Neuron (in vitro differentiated cells): ENCODE data around the gene GNLY.

Source experiments
- H2AFZ ChIP-seq: one replicate; pipeline ENCODE4 v1.6.1; 2013; ENCODE audit warnings: low read depth, mild to moderate bottlenecking, inconsistent platforms, low read length, moderate library complexity
- H3K27me3 ChIP-seq: one replicate; pipeline ENCODE4 v1.6.1; 2013; ENCODE audit warnings: low read length; ENCODE audit not compliant: insufficient read depth
- H3K36me3 ChIP-seq: one replicate; pipeline ENCODE4 v1.6.1; 2013; ENCODE audit warnings: low read length; ENCODE audit not compliant: insufficient read depth
- H3K4me1 ChIP-seq: one replicate; pipeline ENCODE4 v1.6.1; 2013; ENCODE audit warnings: low read length; ENCODE audit not compliant: insufficient read depth
- H3K4me3 ChIP-seq: 2 replicates; pipeline ENCODE4 v1.5.1; 2013; ENCODE audit warnings: mild to moderate bottlenecking, low read length, moderate library complexity
- H3K9me3 ChIP-seq: one replicate; pipeline ENCODE4 v1.6.1; 2013; ENCODE audit warnings: low read length

GNLY gene

GRCh38 chr2:85694052-85695025 is at the start of gene GNLY:
TSS of gene GNLY (plus strand) at chr2:85694358. CDS start at chr2:85694419, 61 bp downstream.
- no peak within 1 kb of the TSS for H2AFZ ChIP-seq
- H3K27me3 ChIP-seq = peaks cover 12% of the 10 kb centered on the region
- H3K36me3 ChIP-seq = no peaks in the 10 kb centered on the region
- no peak within 1 kb of the TSS for H3K4me3 ChIP-seq
- H3K4me1 ChIP-seq = no peaks in the 10 kb centered on the region
- no peaks in the 10 kb centered on the region for H3K9me3 ChIP-seq

GRCh38 chr2:85644909-85645308 is 49.2 kb upstream of the GNLY start:
- H3K36me3 ChIP-seq = peaks cover 87% of the 10 kb centered on the region
- H2AFZ ChIP-seq = no peak overlapping the region
- H3K4me1 ChIP-seq = no peaks in the 10 kb centered on the region
- H3K4me3 ChIP-seq = no peak overlapping the region
- no peaks in the 10 kb centered on the region for H3K27me3 ChIP-seq
- H3K9me3 ChIP-seq = no peaks in the 10 kb centered on the region

- Histone ChIP-seq H3K27me3 (no peaks in the 10 kb centered on the region), H3K4me1 (no peaks in the 10 kb centered on the region), H3K36me3 (peaks cover 87% of the 10 kb centered on the region), H3K9me3 (no peaks in the 10 kb centered on the region), H2AFZ (no peak overlapping the region), H3K4me3 (no peak overlapping the region)
These were observed 48.0 kb upstream of the GNLY start for GRCh38 chr2:85646166-85646565.

GRCh38 chr2:85647823-85648526 is 46.2 kb upstream of the GNLY start:
- Histone ChIP-seq H3K36me3 (peaks cover 84% of the 10 kb centered on the region), H3K4me1 (no peaks in the 10 kb centered on the region), H3K4me3 (no peak overlapping the region), H3K27me3 (no peaks in the 10 kb centered on the region), H3K9me3 (no peaks in the 10 kb centered on the region), H2AFZ (no peak overlapping the region)

- H3K27me3 ChIP-seq = no peaks in the 10 kb centered on the region
- peaks cover 84% of the 10 kb centered on the region for H3K36me3 ChIP-seq
- H2AFZ ChIP-seq = no peak overlapping the region
- no peaks in the 10 kb centered on the region for H3K9me3 ChIP-seq
- no peaks in the 10 kb centered on the region for H3K4me1 ChIP-seq
- no peak overlapping the region for H3K4me3 ChIP-seq
These were observed 45.5 kb upstream of the GNLY start for GRCh38 chr2:85648619-85649018.

- Histone ChIP-seq H2AFZ (no peak overlapping the region), H3K4me1 (no peaks in the 10 kb centered on the region), H3K27me3 (no peaks in the 10 kb centered on the region), H3K4me3 (no peak overlapping the region), H3K9me3 (no peaks in the 10 kb centered on the region), H3K36me3 (peaks cover 81% of the 10 kb centered on the region)
These were observed 44.7 kb upstream of the GNLY start for GRCh38 chr2:85649201-85650190.

DNA sequence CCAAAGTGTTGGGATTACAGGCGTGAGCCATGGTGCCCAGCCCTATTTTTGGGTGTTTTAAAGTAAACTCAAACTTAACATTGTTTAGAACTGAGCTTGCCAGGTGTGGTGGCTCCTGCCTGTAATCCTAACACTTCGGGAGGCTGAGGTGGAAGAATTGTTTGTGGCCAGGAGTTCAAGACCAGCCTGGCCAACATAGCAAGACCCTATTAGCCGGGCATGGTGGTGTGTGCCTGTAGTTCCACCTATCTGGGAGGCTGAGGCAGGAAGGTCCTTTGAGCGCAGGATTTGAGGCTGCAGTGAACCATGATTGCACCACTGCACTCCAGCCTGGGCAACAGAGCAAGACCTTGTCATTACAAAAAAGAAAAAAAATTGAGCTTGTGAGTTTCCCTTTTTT is 43.7 kb upstream of the GNLY start:
- H3K4me1 ChIP-seq = no peaks in the 10 kb centered on the region
- peaks cover 74% of the 10 kb centered on the region for H3K36me3 ChIP-seq
- H3K4me3 ChIP-seq = no peak overlapping the region
- H2AFZ ChIP-seq = no peak overlapping the region
- no peaks in the 10 kb centered on the region for H3K9me3 ChIP-seq
- no peaks in the 10 kb centered on the region for H3K27me3 ChIP-seq

- Histone ChIP-seq H2AFZ (no peak overlapping the region), H3K27me3 (no peaks in the 10 kb centered on the region), H3K4me1 (no peaks in the 10 kb centered on the region), H3K9me3 (no peaks in the 10 kb centered on the region), H3K4me3 (no peak overlapping the region), H3K36me3 (peaks cover 68% of the 10 kb centered on the region)
These were observed 43.1 kb upstream of the GNLY start for GRCh38 chr2:85651097-85651496.

GRCh38 chr2:85652056-85652455 is 42.1 kb upstream of the GNLY start:
- no peaks in the 10 kb centered on the region for H3K9me3 ChIP-seq
- H3K36me3 ChIP-seq = peaks cover 63% of the 10 kb centered on the region
- H3K4me3 ChIP-seq = no peak overlapping the region
- H3K27me3 ChIP-seq = no peaks in the 10 kb centered on the region
- no peak overlapping the region for H2AFZ ChIP-seq
- no peaks in the 10 kb centered on the region for H3K4me1 ChIP-seq

- H3K27me3 ChIP-seq = no peaks in the 10 kb centered on the region
- H3K9me3 ChIP-seq = no peaks in the 10 kb centered on the region
- H3K36me3 ChIP-seq = peaks cover 51% of the 10 kb centered on the region
- H3K4me3 ChIP-seq = no peak overlapping the region
- H2AFZ ChIP-seq = no peak overlapping the region
- H3K4me1 ChIP-seq = no peaks in the 10 kb centered on the region
These were observed 40.2 kb upstream of the GNLY start for GRCh38 chr2:85653996-85654395.

GRCh38 chr2:85655961-85656417 is 38.2 kb upstream of the GNLY start:
- Histone ChIP-seq H3K36me3 (peaks cover 34% of the 10 kb centered on the region), H3K4me3 (no peak overlapping the region), H3K27me3 (no peaks in the 10 kb centered on the region), H3K4me1 (no peaks in the 10 kb centered on the region), H2AFZ (no peak overlapping the region), H3K9me3 (no peaks in the 10 kb centered on the region)

DNA sequence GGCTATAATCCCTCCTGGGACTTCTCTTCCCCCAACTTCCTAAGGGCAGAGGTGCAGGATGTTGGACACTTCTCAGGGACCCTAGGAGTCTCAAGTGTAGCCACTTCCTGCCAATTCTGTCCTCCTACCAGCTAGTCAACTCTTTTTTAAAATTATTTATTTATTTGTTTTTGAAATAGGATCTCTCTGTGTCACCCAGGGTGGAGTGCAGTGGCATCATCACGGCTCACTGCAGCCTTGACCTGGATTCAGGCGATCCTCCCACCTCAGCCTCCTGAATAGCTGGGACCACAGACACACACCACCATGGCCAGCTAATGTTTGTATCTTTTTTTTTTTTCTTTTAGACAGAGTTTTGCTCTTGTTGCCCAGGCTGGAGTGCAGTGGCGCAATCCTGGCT is 37.7 kb upstream of the GNLY start:
- no peak overlapping the region for H2AFZ ChIP-seq
- no peak overlapping the region for H3K4me3 ChIP-seq
- H3K4me1 ChIP-seq = no peaks in the 10 kb centered on the region
- H3K9me3 ChIP-seq = no peaks in the 10 kb centered on the region
- peaks cover 30% of the 10 kb centered on the region for H3K36me3 ChIP-seq
- H3K27me3 ChIP-seq = no peaks in the 10 kb centered on the region
